K562 (cell line): ENCODE data around the gene GLTP. TPM values are rescaled to one million over a fixed set of nuclear protein-coding genes. Genes with fewer than 3 reads are reported as not detected.

Experiments
- CREB1 ChIP-seq, 2 experiments: sonication (generic) in 1 of 2; formaldehyde crosslinking in 1 of 2; IDR thresholded peaks; 2 replicates each; pipeline versions ENCODE4 v1.6.1 to v1.8.0; 2012 to 2022; ENCODE audit warnings: inconsistent platforms in 1 of 2, mild to moderate bottlenecking in 1 of 2, missing genetic modification reagents in 1 of 2, moderate library complexity in 1 of 2
- DEAF1 ChIP-seq: fragments of 450-650 bp; formaldehyde crosslinking; IDR thresholded peaks from 2 replicates; pipeline ENCODE4 v1.4.0; 2020; ENCODE audit warnings: mild to moderate bottlenecking, moderate library complexity
- KAT2B ChIP-seq: IDR thresholded peaks from one replicate; pipeline ENCODE4 v1.6.1; 2012; ENCODE audit warnings: low read depth, mild to moderate bottlenecking, control low read depth, inconsistent platforms, low read length, moderate library complexity
- MYBL2 ChIP-seq, 2 experiments: fragments of 450-650 bp in 1 of 2; sonication (generic) in 1 of 2; formaldehyde crosslinking in 1 of 2; IDR thresholded peaks; 2 replicates each; pipeline versions ENCODE4 v1.6.1 to v1.8.1; 2017 to 2022; ENCODE audit warnings: borderline replicate concordance in 1 of 2, inconsistent platforms in 1 of 2, low read depth in 1 of 2, mild to moderate bottlenecking in 1 of 2, missing genetic modification reagents in 1 of 2, moderate library complexity in 1 of 2
- NFYB ChIP-seq: IDR thresholded peaks from 2 replicates; pipeline ENCODE4 v1.6.1; 2011; ENCODE audit warnings: mild to moderate bottlenecking, moderate library complexity; ENCODE audit not compliant: insufficient read length; ENCODE audit errors: extremely low read depth
- RFX5 ChIP-seq: IDR thresholded peaks from 2 replicates; pipeline ENCODE4 v1.6.1; 2011; ENCODE audit warnings: low read depth, mild to moderate bottlenecking, improper control_type of control experiment, low read length
- SRSF1 ChIP-seq: fragments of 200-400 bp; formaldehyde crosslinking; IDR thresholded peaks from 2 replicates; pipeline ENCODE4 v1.6.1; 2017; ENCODE audit warnings: mild to moderate bottlenecking, low read depth, low read length, moderate library complexity
- TFAM ChIP-seq: fragments of 250-450 bp; sonication (Bioruptor Pico); conservative IDR thresholded peaks from 2 replicates; pipeline ENCODE4 v1.5.0; 2021; ENCODE audit warnings: mild to moderate bottlenecking, moderate library complexity
- VEZF1 ChIP-seq: fragments of 200-800 bp; sonication (Bioruptor generic); IDR thresholded peaks from 2 replicates; pipeline ENCODE4 v1.6.1; 2017; ENCODE audit warnings: missing genetic modification characterization, missing compliant biosample characterization
- ZKSCAN1 ChIP-seq: fragments of 150-350 bp; IDR thresholded peaks from 2 replicates; pipeline ENCODE4 v1.6.1; 2016; ENCODE audit warnings: low read depth, low read length
- ZNF124 ChIP-seq: sonication (generic); formaldehyde crosslinking; IDR thresholded peaks from 2 replicates; pipeline ENCODE4 v1.8.1; 2022; ENCODE audit warnings: missing genetic modification reagents
- ZNF165 ChIP-seq: fragments of 250-450 bp; sonication (Bioruptor Pico); IDR thresholded peaks from 2 replicates; pipeline ENCODE4 v1.4.0; 2020; ENCODE audit warnings: borderline replicate concordance
- ZNF561 ChIP-seq: fragments of 450-650 bp; formaldehyde crosslinking; conservative IDR thresholded peaks from 2 replicates; pipeline ENCODE4 v1.4.0; 2020; ENCODE audit warnings: mild to moderate bottlenecking, moderate library complexity
- polyA plus RNA-seq, 8 experiments: library from polyadenylated mRNA; depleted of rRNA in 4 of 8; stranded (reverse) in 5 of 8; unstranded in 3 of 8; fragments of >200 nt; fragmentation: Nextera tagmentation in 2 of 8; fragmentation: Illumina TruSeq in 1 of 8; extraction: Ambion mirVana in 2 of 8; extraction: Trizol in 1 of 8; gene quantifications; 2 replicates each; pipeline versions ENCODE4 v1.2.1 to v1.2.3, GENCODE V29; 2011 to 2014; ENCODE audit warnings: inconsistent platforms in 1 of 8, missing spikeins in 1 of 8
- total RNA-seq, 7 experiments: library from RNA; depleted of rRNA in 6 of 7; stranded (reverse); fragments of >200 nt in 6 of 7; fragmentation: Illumina TruSeq in 2 of 7; extraction: Trizol in 2 of 7; gene quantifications; 2 replicates each; pipeline versions ENCODE4 v1.2.1 to v1.2.3, GENCODE V29; 2011 to 2021; ENCODE audit warnings: low replicate concordance in 1 of 7
- TF ChIP-seq, protein P1 (sequence below): sonication (generic); formaldehyde crosslinking; IDR thresholded peaks from 2 replicates; pipeline ENCODE4 v1.4.0; 2020; ENCODE audit warnings: mild to moderate bottlenecking, missing genetic modification reagents

Gene GLTP
- total and polyA plus RNA-seq, 9 of the 15 experiments (the other 6 are each of a cell fraction or from before 2014, with no cell fraction given): 4.4 to 8.3 (median 6.1) TPM

GRCh38 chr12:109899783-109900751 lies 19.7 kb upstream of the GLTP start, which contains the start of gene TCHP (continued):
- no peak for TF ChIP-seq DEAF1 (CRISPR knock-in tag)
- TF ChIP-seq ZNF165 (CRISPR knock-in tag): no peak
- TF ChIP-seq CREB1 (IDR thresholded peaks at IDR 0.05): peak; percentile 60
- TF ChIP-seq CREB1 (CRISPR knock-in tag; IDR thresholded peaks at IDR 0.05): peak; percentile 74
- 0 out of 2 replicates have a peak, but pooled peaks have one; percentile 9 for TF ChIP-seq ZKSCAN1
- TF ChIP-seq VEZF1: peak; percentile 63
- TF ChIP-seq NFYB: no peak
- no peak for TF ChIP-seq SRSF1
- TF ChIP-seq RFX5: no peak
- TF ChIP-seq ZNF561 (CRISPR knock-in tag): no peak
- TF ChIP-seq ZNF124 (CRISPR knock-in tag): no peak
- no peak for TF ChIP-seq TFAM
- no peak for TF ChIP-seq MYBL2 (IDR thresholded peaks at IDR 0.05; ENCODE audit: low read depth)
- TF ChIP-seq MYBL2 (CRISPR knock-in tag; IDR thresholded peaks at IDR 0.05; ENCODE audit: borderline replicate concordance): no peak
- TF ChIP-seq KAT2B: no peak
- TF ChIP-seq, protein P1, sequence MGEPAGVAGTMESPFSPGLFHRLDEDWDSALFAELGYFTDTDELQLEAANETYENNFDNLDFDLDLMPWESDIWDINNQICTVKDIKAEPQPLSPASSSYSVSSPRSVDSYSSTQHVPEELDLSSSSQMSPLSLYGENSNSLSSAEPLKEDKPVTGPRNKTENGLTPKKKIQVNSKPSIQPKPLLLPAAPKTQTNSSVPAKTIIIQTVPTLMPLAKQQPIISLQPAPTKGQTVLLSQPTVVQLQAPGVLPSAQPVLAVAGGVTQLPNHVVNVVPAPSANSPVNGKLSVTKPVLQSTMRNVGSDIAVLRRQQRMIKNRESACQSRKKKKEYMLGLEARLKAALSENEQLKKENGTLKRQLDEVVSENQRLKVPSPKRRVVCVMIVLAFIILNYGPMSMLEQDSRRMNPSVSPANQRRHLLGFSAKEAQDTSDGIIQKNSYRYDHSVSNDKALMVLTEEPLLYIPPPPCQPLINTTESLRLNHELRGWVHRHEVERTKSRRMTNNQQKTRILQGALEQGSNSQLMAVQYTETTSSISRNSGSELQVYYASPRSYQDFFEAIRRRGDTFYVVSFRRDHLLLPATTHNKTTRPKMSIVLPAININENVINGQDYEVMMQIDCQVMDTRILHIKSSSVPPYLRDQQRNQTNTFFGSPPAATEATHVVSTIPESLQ (CRISPR knock-in tag): no peak
